ENCODE data around the gene ATP10A.

Gene ATP10A

GRCh38 chr15:25675396-25675795 lies 187.7 kb downstream of the ATP10A start:
- Mint-ChIP-seq H3K4me1 (ENCODE audit: low read depth) (no peaks in the 10 kb centered on the region), H3K27ac (no peak overlapping the region), H3K4me3 (no peak overlapping the region), H3K27me3 (peaks cover 18% of the 10 kb centered on the region), H3K9me3 (no peaks in the 10 kb centered on the region), H3K36me3 (ENCODE audit: low read depth) (peaks cover 11% of the 10 kb centered on the region)
- intact Hi-C loops (cut with micrococcal nuclease) = no loop called here

DNA sequence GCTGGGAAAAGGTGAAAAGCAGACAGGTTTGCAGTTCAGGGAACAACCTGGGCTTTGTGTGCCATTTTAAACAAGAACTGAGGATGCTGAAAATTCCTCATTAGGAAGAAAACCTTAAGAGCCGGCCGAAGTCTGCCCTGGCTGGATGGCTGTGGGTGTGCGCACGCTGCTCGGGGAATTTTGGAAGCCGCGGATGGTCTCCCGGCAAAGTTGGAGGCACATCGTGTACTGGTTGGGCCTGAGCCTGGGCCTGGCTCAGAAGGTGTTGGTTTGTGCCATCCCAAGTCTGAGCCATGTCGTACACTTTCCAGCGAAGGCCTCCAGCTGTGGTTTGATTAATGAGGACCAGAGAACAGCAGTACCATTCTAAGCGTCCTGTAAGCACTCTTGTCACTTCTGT lies 188.2 kb downstream of the ATP10A start:
- no peak overlapping the region for H3K27ac Mint-ChIP-seq
- H3K4me3 Mint-ChIP-seq = no peak overlapping the region
- H3K9me3 Mint-ChIP-seq = no peaks in the 10 kb centered on the region
- H3K27me3 Mint-ChIP-seq = peaks cover 23% of the 10 kb centered on the region
- peaks cover 6% of the 10 kb centered on the region for H3K36me3 Mint-ChIP-seq (ENCODE audit: low read depth)
- intact Hi-C loops (cut with micrococcal nuclease) = no loop called here
- no peaks in the 10 kb centered on the region for H3K4me1 Mint-ChIP-seq (ENCODE audit: low read depth)

DNA sequence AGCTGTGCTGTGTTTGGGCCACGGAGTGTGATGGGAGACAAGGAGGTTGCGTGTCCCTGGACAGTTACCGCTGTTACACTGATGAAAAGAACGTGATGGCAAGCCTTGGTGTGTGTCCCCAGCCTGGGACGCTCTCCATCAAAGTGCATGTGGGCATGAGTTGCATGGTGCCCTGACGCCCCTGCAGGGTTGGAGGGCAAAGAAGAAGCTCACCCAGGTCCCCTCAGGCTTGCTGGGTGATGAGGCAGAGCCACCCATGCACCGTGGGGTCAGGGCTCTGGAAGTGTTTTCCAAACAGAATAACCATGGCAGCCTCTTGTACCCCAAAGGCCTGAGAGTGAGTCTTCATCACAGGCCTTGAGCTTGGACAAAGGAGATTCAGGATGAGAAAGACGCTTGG lies 189.2 kb downstream of the ATP10A start:
- Mint-ChIP-seq H3K9me3 (no peaks in the 10 kb centered on the region), H3K4me1 (ENCODE audit: low read depth) (no peaks in the 10 kb centered on the region), H3K27me3 (peaks cover 28% of the 10 kb centered on the region), H3K4me3 (no peak overlapping the region), H3K27ac (no peak overlapping the region), H3K36me3 (ENCODE audit: low read depth) (no peaks in the 10 kb centered on the region)
- intact Hi-C loops (cut with micrococcal nuclease) = no loop called here

- Mint-ChIP-seq H3K4me3 (no peak overlapping the region), H3K9me3 (no peaks in the 10 kb centered on the region), H3K4me1 (ENCODE audit: low read depth) (no peaks in the 10 kb centered on the region), H3K27ac (no peak overlapping the region), H3K36me3 (ENCODE audit: low read depth) (no peaks in the 10 kb centered on the region), H3K27me3 (peaks cover 28% of the 10 kb centered on the region)
- intact Hi-C loops (cut with micrococcal nuclease) = no loop called here
These were observed 189.8 kb downstream of the ATP10A start for GRCh38 chr15:25673351-25673750.

GRCh38 chr15:25671132-25671531 lies 192.0 kb downstream of the ATP10A start:
- H3K4me1 Mint-ChIP-seq (ENCODE audit: low read depth) = no peaks in the 10 kb centered on the region
- no peaks in the 10 kb centered on the region for H3K9me3 Mint-ChIP-seq
- peaks cover 28% of the 10 kb centered on the region for H3K27me3 Mint-ChIP-seq
- H3K27ac Mint-ChIP-seq = no peak overlapping the region
- intact Hi-C loops (cut with micrococcal nuclease) = no loop called here
- H3K4me3 Mint-ChIP-seq = no peak overlapping the region
- H3K36me3 Mint-ChIP-seq (ENCODE audit: low read depth) = no peaks in the 10 kb centered on the region

- no peak overlapping the region for H3K4me3 Mint-ChIP-seq
- no peaks in the 10 kb centered on the region for H3K4me1 Mint-ChIP-seq (ENCODE audit: low read depth)
- no peaks in the 10 kb centered on the region for H3K9me3 Mint-ChIP-seq
- intact Hi-C loops (cut with micrococcal nuclease) = no loop called here
- H3K27ac Mint-ChIP-seq = no peak overlapping the region
- peaks cover 28% of the 10 kb centered on the region for H3K27me3 Mint-ChIP-seq
- H3K36me3 Mint-ChIP-seq (ENCODE audit: low read depth) = no peaks in the 10 kb centered on the region
These were observed 192.5 kb downstream of the ATP10A start for GRCh38 chr15:25670621-25671020.

DNA sequence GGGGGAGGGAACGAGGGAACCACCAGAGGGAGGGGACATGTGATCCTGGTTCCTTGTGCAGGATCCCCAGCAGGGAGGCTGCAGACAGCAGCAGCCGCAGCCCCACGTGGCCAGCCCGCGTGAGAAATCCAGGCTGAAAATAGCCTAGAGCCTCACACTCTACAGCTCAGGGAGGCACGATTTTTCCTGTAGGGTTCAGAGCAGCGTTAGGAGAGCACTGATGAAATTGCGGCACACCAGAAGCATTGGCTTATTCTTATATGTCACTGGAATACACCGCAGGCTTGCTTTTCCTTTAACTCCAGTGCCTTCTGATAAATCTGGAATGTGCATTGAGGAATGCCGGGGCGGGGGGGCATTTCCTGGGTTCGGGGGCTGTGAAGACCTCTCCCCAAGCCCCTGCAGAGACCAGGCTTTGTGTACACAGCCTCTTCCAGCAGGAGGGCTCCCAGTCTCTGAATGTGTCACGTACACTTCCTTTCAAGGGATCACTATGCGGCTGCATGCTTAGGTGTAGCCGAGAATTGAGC lies 193.0 kb downstream of the ATP10A start:
- intact Hi-C loops (cut with micrococcal nuclease) = no loop called here
- Mint-ChIP-seq H3K4me1 (ENCODE audit: low read depth) (no peaks in the 10 kb centered on the region), H3K9me3 (no peaks in the 10 kb centered on the region), H3K4me3 (no peak overlapping the region), H3K36me3 (ENCODE audit: low read depth) (no peaks in the 10 kb centered on the region), H3K27me3 (peaks cover 28% of the 10 kb centered on the region), H3K27ac (no peak overlapping the region)

- no peaks in the 10 kb centered on the region for H3K4me1 Mint-ChIP-seq (ENCODE audit: low read depth)
- H3K27ac Mint-ChIP-seq = no peak overlapping the region
- no peaks in the 10 kb centered on the region for H3K9me3 Mint-ChIP-seq
- H3K4me3 Mint-ChIP-seq = no peak overlapping the region
- intact Hi-C loops (cut with micrococcal nuclease) = no loop called here
- no peaks in the 10 kb centered on the region for H3K36me3 Mint-ChIP-seq (ENCODE audit: low read depth)
- peaks cover 28% of the 10 kb centered on the region for H3K27me3 Mint-ChIP-seq
These were observed 194.2 kb downstream of the ATP10A start for GRCh38 chr15:25668901-25669300.

DNA sequence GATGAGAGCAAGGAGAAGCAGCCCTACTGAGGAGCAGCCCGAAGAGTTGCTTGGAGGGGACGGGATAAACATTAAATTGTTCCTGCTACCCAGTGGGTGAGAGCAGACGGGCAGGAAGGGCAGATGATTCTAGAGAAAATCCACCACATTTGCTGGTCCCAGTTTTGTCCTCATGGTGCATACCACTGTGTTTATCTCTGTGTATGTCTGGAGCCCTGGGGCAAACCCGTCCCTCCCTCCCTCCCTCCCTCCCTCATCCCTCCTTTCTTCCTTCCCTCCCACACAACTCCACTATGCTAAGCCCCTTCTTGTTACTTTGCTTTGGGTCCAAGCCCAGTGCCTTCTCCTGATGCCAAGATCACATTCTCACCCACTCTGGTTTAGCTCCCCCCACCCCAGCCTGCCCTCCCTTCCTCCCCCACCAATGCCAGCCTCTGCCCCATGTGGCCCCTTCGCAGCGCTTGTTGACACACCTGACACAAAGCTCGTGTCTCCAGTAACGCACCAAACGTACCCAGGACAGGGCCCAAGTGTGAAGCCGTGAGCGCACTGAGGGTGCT lies 194.8 kb downstream of the ATP10A start:
- Mint-ChIP-seq H3K4me1 (ENCODE audit: low read depth) (no peaks in the 10 kb centered on the region), H3K36me3 (ENCODE audit: low read depth) (no peaks in the 10 kb centered on the region), H3K27me3 (peaks cover 28% of the 10 kb centered on the region), H3K9me3 (no peaks in the 10 kb centered on the region), H3K4me3 (no peak overlapping the region), H3K27ac (no peak overlapping the region)
- intact Hi-C loops (cut with micrococcal nuclease) = no loop called here

- Mint-ChIP-seq H3K36me3 (ENCODE audit: low read depth) (no peaks in the 10 kb centered on the region), H3K4me1 (ENCODE audit: low read depth) (no peaks in the 10 kb centered on the region), H3K27me3 (peaks cover 28% of the 10 kb centered on the region), H3K4me3 (no peak overlapping the region), H3K9me3 (no peaks in the 10 kb centered on the region), H3K27ac (no peak overlapping the region)
- intact Hi-C loops (cut with micrococcal nuclease) = no loop called here
These were observed 195.3 kb downstream of the ATP10A start for GRCh38 chr15:25667829-25668228.

GRCh38 chr15:25665913-25666312 lies 197.2 kb downstream of the ATP10A start:
- Mint-ChIP-seq H3K9me3 (no peaks in the 10 kb centered on the region), H3K36me3 (ENCODE audit: low read depth) (no peaks in the 10 kb centered on the region), H3K4me3 (no peak overlapping the region), H3K27me3 (peaks cover 16% of the 10 kb centered on the region), H3K4me1 (ENCODE audit: low read depth) (no peaks in the 10 kb centered on the region), H3K27ac (no peak overlapping the region)
- intact Hi-C loops (cut with micrococcal nuclease) = no loop called here

GRCh38 chr15:25664761-25665160 lies 198.4 kb downstream of the ATP10A start:
- Mint-ChIP-seq H3K4me3 (no peak overlapping the region), H3K4me1 (ENCODE audit: low read depth) (no peaks in the 10 kb centered on the region), H3K36me3 (ENCODE audit: low read depth) (no peaks in the 10 kb centered on the region), H3K9me3 (peaks cover under 1% of the 10 kb centered on the region), H3K27me3 (peaks cover 5% of the 10 kb centered on the region), H3K27ac (no peak overlapping the region)
- intact Hi-C loops (cut with micrococcal nuclease) = no loop called here

DNA sequence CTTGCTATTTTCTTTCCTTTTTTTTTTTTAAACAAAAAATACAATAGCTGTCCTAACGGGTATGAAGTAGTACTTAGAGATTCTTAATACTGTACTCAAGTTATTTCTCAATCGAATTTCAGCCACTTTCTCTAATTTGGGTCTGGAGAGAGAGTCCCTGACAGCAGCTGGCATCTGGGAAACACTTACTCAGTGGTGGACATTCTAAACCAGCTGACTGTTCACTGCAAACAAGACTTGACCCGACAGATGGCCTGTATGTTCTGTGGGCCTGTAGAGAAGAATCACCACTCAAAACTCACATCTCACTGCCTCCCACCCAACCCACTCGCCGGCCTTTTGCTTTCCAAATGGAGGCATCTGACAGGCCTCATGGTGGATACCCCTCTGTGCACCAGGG lies 199.6 kb downstream of the ATP10A start:
- Mint-ChIP-seq H3K4me1 (ENCODE audit: low read depth) (no peaks in the 10 kb centered on the region), H3K27me3 (peaks cover 2% of the 10 kb centered on the region), H3K4me3 (no peak overlapping the region), H3K9me3 (peaks cover 11% of the 10 kb centered on the region), H3K27ac (no peak overlapping the region), H3K36me3 (ENCODE audit: low read depth) (no peaks in the 10 kb centered on the region)
- intact Hi-C loops (cut with micrococcal nuclease) = no loop called here

DNA sequence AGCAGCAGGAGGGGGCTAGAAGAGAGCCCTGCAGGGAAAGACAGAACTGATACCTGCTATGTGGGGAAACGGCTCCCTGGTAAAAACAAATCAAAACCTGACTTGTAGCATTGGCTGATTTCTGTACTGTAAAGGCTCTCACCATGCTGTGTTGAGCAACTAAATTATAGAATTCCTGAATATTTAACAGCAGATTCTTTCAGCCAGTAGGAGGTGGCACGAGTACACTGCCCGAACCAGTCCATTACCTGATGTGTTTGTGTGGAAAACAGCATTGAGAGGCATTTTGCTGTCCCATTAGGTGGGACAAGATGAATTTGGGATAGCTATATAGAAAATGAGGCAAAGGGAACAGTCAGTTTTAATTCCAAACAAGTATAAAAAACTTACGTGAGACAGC lies 201.2 kb downstream of the ATP10A start:
- Mint-ChIP-seq H3K4me1 (ENCODE audit: low read depth) (no peaks in the 10 kb centered on the region), H3K27ac (no peak overlapping the region), H3K27me3 (peaks cover 2% of the 10 kb centered on the region), H3K36me3 (ENCODE audit: low read depth) (no peaks in the 10 kb centered on the region), H3K9me3 (peaks cover 21% of the 10 kb centered on the region), H3K4me3 (no peak overlapping the region)
- intact Hi-C loops (cut with micrococcal nuclease) = no loop called here

DNA sequence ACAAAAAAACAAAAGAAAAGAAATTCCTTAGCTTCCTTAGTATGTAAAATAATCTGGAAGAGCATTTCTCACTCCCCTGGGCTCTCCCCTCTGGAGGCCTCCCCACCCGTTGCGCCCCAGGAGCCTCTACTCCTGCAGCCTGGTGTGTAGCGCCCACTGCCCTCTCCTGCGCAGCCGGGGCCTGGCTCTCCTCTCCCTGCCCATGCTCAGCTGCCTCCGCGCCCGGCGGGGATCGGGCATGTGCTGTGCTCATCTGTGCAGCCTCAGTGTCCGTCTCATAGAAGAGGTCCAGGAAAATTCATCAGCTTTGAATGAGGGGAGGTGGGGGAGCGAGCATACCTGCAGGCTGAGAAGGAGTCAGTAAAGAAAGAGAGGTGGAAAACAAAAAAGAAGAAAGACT lies 203.9 kb downstream of the ATP10A start:
- Mint-ChIP-seq H3K9me3 (peaks cover 21% of the 10 kb centered on the region), H3K27ac (no peak overlapping the region), H3K27me3 (peaks cover 2% of the 10 kb centered on the region), H3K4me3 (no peak overlapping the region), H3K36me3 (ENCODE audit: low read depth) (no peaks in the 10 kb centered on the region), H3K4me1 (ENCODE audit: low read depth) (no peaks in the 10 kb centered on the region)
- intact Hi-C loops (cut with micrococcal nuclease) = no loop called here

All from dendritic cell treated with granulocyte-macrophage colony-stimulating factor and Interleukin-4, amounts not matched to agents 40 ng/mL and 50 ng/mL, for 4 days (primary cell).